UCSD-AML1 (cell line): ENCODE data around the gene DEFB121.
"Not testable (repeated sequence)": the region's sequence is repeated elsewhere in the genome, so short reads cannot be mapped to it uniquely, and the experiment has no call there.

Experiments
- DNase-seq: peaks from one replicate; lab custom pipeline; 2025; ENCODE audit not compliant: unreplicated experiment; lab: John Stamatoyannopoulos, UW

DEFB121 gene, protein sequence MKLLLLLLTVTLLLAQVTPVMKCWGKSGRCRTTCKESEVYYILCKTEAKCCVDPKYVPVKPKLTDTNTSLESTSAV

DNA sequence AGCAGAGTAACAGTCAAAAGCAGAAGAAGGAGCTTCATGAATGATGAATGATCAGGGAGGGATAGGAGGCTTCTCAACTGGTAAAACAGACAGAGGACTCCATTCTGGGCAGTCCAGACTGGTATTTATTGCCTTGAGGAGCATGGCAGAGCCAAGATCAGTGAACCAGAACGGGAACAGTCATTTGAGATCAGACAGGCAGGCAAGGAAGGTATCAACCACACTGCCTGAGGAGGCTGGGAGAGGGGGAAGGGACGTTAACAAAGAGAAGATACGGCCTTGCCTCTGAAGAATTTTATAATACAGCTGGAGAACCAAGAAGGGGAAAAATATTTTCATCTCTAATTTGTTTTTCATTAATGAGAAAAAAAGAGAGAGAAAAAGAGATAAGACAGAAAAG is at the start of gene DEFB121:
TSS of gene DEFB121 (minus strand) at position 101 of the 400 bp plus-strand sequence. CDS start at position 38, 63 bp downstream.
- DNase-seq, result no peak

GRCh38 chr20:31454361-31454760 is 48.3 kb upstream of the DEFB121 start:
- DNase-seq, result no peak

DNA sequence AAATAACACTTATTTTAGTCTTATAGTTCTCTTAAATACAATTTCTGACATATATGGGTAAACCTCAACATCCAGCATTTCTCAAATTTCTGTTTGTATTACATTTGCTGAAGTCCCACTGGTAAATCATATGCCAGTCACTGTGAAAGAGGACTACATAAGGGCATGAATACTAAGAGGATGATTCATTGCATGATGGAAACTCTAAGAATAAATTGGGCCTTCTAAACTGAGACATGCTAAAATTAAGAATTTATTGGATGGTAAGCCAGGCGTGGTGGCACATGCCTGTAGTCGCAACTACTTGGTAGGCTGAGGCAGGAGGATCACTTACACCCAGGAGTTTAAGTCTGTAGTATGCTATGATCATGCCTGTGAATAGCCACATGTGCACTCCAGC is 46.6 kb upstream of the DEFB121 start:
- DNase-seq, result no peak

GRCh38 chr20:31449511-31450414 is 43.7 kb upstream of the DEFB121 start:
- no peak for DNase-seq

- no peak for DNase-seq
Measured at GRCh38 chr20:31446084-31446819, 40.2 kb upstream of the DEFB121 start.

GRCh38 chr20:31440012-31440659 is 34.1 kb upstream of the DEFB121 start, which contains the start of gene DEFB123:
DEFB123 (plus strand) TSS chr20:31440632; CDS start chr20:31440699, 67 bp downstream.
- no peak for DNase-seq

GRCh38 chr20:31430568-31431115 is 24.6 kb upstream of the DEFB121 start:
- DNase-seq, result no peak

DNA sequence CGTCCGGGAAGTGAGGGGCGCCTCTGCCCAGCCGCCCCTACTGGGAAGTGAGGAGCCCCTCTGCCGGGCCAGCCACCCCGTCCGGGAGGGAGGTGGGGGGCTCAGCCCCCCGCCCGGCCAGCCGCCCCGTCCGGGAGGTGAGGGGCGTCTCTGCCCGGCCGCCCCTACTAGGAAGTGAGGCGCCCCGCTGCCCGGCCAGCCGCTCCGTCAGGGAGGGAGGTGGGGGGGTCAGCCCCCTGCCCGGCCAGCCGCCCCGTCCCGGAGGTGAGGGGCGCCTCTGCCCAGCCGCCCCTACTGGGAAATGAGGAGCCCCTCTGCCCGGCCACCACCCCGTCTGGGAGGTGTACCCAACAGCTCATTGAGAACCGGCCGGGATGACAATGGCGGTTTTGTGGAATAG is 21.6 kb upstream of the DEFB121 start:
- DNase-seq, result not testable (repeated sequence)

- DNase-seq, result not testable (repeated sequence)
Measured at GRCh38 chr20:31426891-31427551, 21.0 kb upstream of the DEFB121 start.

DNA sequence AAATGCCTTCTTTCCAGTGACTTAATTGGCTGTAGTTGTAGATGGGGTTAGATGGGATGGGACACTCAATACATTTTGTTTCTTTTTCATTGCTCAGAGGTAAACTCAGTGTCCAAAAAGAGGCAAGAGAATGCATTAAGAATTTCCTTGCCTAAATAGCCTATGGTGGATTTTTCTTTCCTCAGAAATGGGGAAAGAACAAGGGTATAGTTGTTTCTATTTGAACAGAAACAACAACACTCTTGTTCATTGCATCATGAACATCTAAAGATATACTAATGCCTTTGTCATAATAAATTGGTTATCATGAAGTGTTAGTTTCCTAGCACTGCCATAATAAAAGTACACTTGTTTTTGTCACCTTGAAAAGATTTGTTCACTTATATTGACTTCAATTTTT is 19.8 kb upstream of the DEFB121 start:
- DNase-seq, result no peak

- DNase-seq, result no peak
Measured at GRCh38 chr20:31418307-31418706, 12.3 kb upstream of the DEFB121 start.

- DNase-seq, result no peak
Measured at GRCh38 chr20:31415653-31416052, 9.6 kb upstream of the DEFB121 start.

- DNase-seq, result no peak
Measured at GRCh38 chr20:31414381-31414780, 8.4 kb upstream of the DEFB121 start.

DNA sequence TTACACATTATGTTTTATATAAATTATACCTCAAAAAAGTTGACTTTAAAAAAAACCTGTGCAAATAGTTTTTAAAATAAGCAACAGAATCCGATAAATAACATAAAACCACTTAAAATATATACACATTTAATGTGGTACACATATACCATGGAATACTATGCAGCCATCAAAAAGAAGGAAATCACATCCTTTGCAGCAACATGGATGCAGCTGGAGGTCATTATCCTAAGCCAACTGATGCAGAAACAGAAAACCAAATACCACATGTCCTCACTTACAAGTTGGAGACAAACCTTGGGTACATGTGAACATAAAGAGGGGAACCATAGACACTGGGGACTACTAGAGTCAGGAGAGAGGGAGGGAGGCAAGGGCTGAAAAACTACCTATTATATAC is 4.0 kb upstream of the DEFB121 start:
- no peak for DNase-seq

- DNase-seq, result no peak
Measured at GRCh38 chr20:31403886-31404285, 2.1 kb downstream of the DEFB121 start.

- no peak for DNase-seq
Measured at GRCh38 chr20:31394900-31395299, 11.1 kb downstream of the DEFB121 start.

- DNase-seq, result no peak
Measured at GRCh38 chr20:31392836-31393235, 13.2 kb downstream of the DEFB121 start.

DNA sequence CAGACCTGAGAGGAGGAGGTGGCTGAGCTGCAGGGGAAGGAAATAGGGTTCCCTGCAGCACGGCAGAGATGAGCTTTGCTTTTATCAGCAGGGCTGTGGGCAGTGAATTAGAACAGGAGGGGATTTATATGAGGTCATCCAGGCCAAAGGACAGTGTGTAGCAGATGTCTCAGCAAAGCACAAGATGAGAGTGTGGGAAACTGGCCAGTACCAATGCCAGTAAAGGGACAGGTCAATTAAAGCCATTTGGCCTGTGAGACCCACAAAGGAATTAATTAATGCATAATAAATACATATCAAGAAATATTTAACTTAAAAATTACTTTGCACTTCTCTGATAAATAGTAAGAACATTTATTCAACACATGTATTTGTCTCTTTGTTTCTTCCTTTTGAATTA is 15.5 kb downstream of the DEFB121 start, which contains the start of gene DEFB119:
TSS of gene DEFB119 (minus strand) at position 101 of the 400 bp plus-strand sequence. CDS start 107 bp downstream, outside the sequence.
- no peak for DNase-seq

DNA sequence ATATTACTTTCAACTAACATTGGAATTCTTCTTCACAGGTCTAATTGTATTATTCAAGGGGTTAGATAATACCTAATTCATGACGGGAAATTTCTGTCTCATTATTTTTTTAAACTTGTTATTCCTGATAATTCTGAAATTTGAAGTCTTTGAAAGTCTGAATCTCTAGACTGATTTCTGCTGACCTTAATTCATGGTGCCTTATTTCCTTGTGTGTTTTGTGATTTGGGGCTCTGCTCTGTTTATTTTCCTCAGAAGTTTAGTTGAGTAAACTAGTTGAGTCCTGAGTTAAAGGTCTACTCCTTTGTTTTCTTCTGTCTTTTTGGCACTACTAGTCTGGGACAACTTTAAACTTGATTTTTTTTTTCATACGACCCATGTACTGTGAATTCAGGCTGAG is 31.7 kb downstream of the DEFB121 start:
- no peak for DNase-seq

DNA sequence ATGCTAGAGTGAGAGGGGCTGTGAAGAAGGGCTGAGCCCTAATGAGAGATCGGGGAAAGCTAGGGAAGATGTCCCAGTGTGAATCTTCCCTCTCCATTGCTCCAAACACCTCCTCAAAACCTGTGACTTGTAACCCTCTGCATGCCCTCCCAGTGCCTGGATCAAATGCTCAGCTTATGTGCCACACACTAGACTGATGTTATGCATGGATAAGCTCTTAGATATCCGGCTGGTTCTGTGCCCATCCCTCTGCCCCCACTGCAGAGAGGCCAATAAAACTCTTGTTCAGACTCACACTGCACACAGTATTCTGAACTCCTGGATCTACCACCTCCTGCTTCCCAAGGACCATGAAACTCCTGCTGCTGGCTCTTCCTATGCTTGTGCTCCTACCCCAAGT is 37.7 kb downstream of the DEFB121 start, which contains the start of gene DEFB118:
TSS of gene DEFB118 (plus strand) at position 301 of the 400 bp plus-strand sequence. CDS start at position 351, 50 bp downstream.
- DNase-seq, result no peak
